ENCODE data around the gene ENTPD5. TPM values are rescaled to one million over a fixed set of nuclear protein-coding genes. Genes with fewer than 3 reads are reported as not detected.
"Not testable (repeated sequence)": the region's sequence is repeated elsewhere in the genome, so short reads cannot be mapped to it uniquely, and the experiment has no call there.

ENTPD5 gene
- total RNA-seq, 2 experiments from 2014 or later = 10.5 to 11.1 TPM

DNA sequence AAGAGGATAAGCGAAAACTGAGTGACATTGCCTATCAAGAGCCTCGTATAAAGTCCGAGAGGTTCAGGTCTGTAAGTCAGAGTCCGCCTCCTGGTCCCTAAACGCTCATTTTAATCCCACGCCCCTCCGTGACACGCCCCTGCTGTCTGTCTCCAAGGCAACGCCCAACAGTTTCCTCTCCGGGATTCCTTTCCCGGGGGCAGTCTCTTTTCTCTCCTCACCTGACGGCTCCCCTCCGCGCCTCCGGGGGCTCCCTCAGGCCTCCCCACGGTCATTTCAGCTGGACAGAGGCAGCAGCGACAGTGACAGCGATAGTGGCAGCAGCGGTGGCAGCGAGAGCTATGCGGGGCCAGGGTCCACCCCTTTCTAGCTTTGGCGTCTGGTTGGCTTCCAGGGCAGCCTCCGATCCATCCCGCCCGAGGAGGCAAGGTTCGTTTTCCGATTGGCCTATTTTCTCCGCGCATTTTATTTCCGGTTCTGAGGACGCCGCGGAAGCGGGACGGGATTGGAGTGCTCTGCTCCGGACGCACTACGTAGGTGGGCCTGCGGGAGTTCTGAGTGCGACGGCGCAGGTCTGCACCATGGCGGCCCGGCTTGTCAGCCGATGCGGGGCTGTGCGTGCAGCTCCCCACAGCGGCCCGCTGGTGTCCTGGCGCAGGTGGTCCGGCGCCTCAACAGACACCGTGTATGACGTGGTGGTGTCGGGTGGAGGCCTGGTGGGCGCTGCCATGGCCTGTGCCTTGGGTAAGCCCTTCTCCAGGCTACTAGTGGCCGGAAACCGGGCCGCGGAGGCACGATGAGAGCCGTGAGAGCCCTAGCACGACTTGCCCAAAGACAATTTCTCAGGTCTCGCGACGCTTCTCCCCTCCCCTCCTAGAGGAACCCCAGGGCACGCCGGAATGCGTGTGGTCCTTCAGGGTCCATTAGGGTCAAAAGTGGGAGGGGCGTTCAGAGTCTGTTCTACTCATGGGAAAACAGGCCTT lies 69.0 kb downstream of the ENTPD5 start, which contains the start of the genes COQ6 and FAM161B:
COQ6 (plus strand) TSS at position 551 of the 983 bp plus-strand sequence; CDS start at position 582, 31 bp downstream.
FAM161B (minus strand) TSS at position 343 of the 983 bp plus-strand sequence; CDS start at position 275, 68 bp downstream.
- Mint-ChIP-seq H3K27ac (peak within 1 kb of the TSS; percentile 85), H3K9me3 (no peaks in the 10 kb centered on the region), H3K4me1 (peaks cover 32% of the 10 kb centered on the region), H3K4me3 (peak within 1 kb of the TSS; percentile 98), H3K27me3 (no peaks in the 10 kb centered on the region), H3K36me3 (ENCODE audit: low read depth) (peaks cover 12% of the 10 kb centered on the region)
- DNase-seq = peak; percentile 93
- ChIA-PET POLR2A (interaction anchor here (0.7 to 1.3 kb wide), 8 partner anchors 11 to 460 kb away, joined by 3 to 5 read pairs (median 4); partner anchors contain the start of genes ALDH6A1, LIN52, RIOX1 and ZNF410), CTCF (interaction anchor here (0.9 to 1.1 kb wide), 5 partner anchors 8 to 227 kb away, joined by 3 to 6 read pairs (median 3); partner anchors contain the start of gene ZNF410)

GRCh38 chr14:73945159-73945670 lies 73.9 kb downstream of the ENTPD5 start:
- CTCF ChIA-PET = no interaction called here
- H3K9me3 Mint-ChIP-seq = no peaks in the 10 kb centered on the region

GRCh38 chr14:73944432-73945158 lies 74.5 kb downstream of the ENTPD5 start:
- no peaks in the 10 kb centered on the region for H3K27me3 Mint-ChIP-seq
- no peaks in the 10 kb centered on the region for H3K36me3 Mint-ChIP-seq (ENCODE audit: low read depth)
- no peaks in the 10 kb centered on the region for H3K9me3 Mint-ChIP-seq
- H3K4me1 Mint-ChIP-seq = peaks cover 25% of the 10 kb centered on the region
- H3K27ac Mint-ChIP-seq = no peak overlapping the region
- POLR2A ChIA-PET = no interaction called here
- DNase-seq = no peak
- CTCF ChIA-PET = no interaction called here
- H3K4me3 Mint-ChIP-seq = no peak overlapping the region

More at GRCh38 chr14:73945159-73945670, 73.9 kb downstream of the ENTPD5 start:
- Mint-ChIP-seq H3K27ac (no peak overlapping the region), H3K36me3 (ENCODE audit: low read depth) (peaks cover 3% of the 10 kb centered on the region), H3K27me3 (no peaks in the 10 kb centered on the region), H3K4me3 (no peak overlapping the region), H3K4me1 (peaks cover 31% of the 10 kb centered on the region)
- no peak for DNase-seq
- POLR2A ChIA-PET = no interaction called here

DNA sequence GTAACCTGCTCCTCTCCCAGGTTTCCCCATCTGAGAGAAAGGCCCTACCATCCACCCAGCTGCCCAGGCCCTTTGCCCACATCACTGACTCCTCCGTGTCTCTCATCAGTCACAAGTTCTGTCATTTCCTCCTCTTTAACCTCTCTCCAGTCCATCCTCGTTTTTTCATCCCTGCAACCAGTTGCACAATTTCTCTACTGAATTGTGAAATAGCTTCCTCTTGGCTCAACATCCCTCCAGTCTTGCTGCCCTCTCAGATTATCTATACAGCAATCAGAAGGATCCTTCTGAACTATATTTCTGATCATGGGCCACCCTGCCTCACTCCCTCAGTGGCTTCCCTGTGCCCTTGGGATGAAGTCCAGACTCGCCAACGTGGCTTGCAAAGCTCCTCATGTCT lies 76.0 kb downstream of the ENTPD5 start:
- peak overlapping the region; percentile 21 for H3K27ac Mint-ChIP-seq
- no peaks in the 10 kb centered on the region for H3K36me3 Mint-ChIP-seq (ENCODE audit: low read depth)
- peaks cover 21% of the 10 kb centered on the region for H3K4me1 Mint-ChIP-seq
- ChIA-PET POLR2A (no interaction called here), CTCF (interaction anchor here (1.3 kb wide), 1 partner anchor 8 kb away, joined by 3 read pairs; no protein-coding TSS in a partner anchor)
- H3K9me3 Mint-ChIP-seq = no peaks in the 10 kb centered on the region
- no peaks in the 10 kb centered on the region for H3K27me3 Mint-ChIP-seq
- no peak for DNase-seq
- no peak overlapping the region for H3K4me3 Mint-ChIP-seq

GRCh38 chr14:73942180-73942579 lies 76.9 kb downstream of the ENTPD5 start:
- Mint-ChIP-seq H3K4me1 (peaks cover 19% of the 10 kb centered on the region), H3K36me3 (ENCODE audit: low read depth) (peaks cover 3% of the 10 kb centered on the region), H3K27ac (no peak overlapping the region), H3K27me3 (no peaks in the 10 kb centered on the region), H3K4me3 (no peak overlapping the region), H3K9me3 (no peaks in the 10 kb centered on the region)
- no peak for DNase-seq
- POLR2A ChIA-PET = no interaction called here
- CTCF ChIA-PET = interaction anchor here (1.3 kb wide), 1 partner anchor 9 kb away, joined by 3 read pairs; no protein-coding TSS in a partner anchor

GRCh38 chr14:73937012-73937411 lies 82.1 kb downstream of the ENTPD5 start:
- Mint-ChIP-seq H3K27me3 (no peaks in the 10 kb centered on the region), H3K9me3 (no peaks in the 10 kb centered on the region), H3K27ac (no peak overlapping the region), H3K4me1 (peaks cover 2% of the 10 kb centered on the region), H3K36me3 (ENCODE audit: low read depth) (peaks cover 28% of the 10 kb centered on the region), H3K4me3 (no peak overlapping the region)
- ChIA-PET CTCF (no interaction called here), POLR2A (no interaction called here)
- DNase-seq = no peak

GRCh38 chr14:73936548-73936947 lies 82.5 kb downstream of the ENTPD5 start:
- H3K27me3 Mint-ChIP-seq = no peaks in the 10 kb centered on the region
- H3K9me3 Mint-ChIP-seq = no peaks in the 10 kb centered on the region
- DNase-seq = no peak
- POLR2A ChIA-PET = no interaction called here
- H3K4me1 Mint-ChIP-seq = no peaks in the 10 kb centered on the region
- CTCF ChIA-PET = interaction anchor here (0.9 to 1.2 kb wide), 2 partner anchors 10 to 17 kb away, joined by 4 read pairs; no protein-coding TSS in a partner anchor
- H3K4me3 Mint-ChIP-seq = no peak overlapping the region
- no peak overlapping the region for H3K27ac Mint-ChIP-seq
- H3K36me3 Mint-ChIP-seq (ENCODE audit: low read depth) = peaks cover 33% of the 10 kb centered on the region

GRCh38 chr14:73935666-73936065 lies 83.4 kb downstream of the ENTPD5 start:
- H3K9me3 Mint-ChIP-seq = no peaks in the 10 kb centered on the region

DNA sequence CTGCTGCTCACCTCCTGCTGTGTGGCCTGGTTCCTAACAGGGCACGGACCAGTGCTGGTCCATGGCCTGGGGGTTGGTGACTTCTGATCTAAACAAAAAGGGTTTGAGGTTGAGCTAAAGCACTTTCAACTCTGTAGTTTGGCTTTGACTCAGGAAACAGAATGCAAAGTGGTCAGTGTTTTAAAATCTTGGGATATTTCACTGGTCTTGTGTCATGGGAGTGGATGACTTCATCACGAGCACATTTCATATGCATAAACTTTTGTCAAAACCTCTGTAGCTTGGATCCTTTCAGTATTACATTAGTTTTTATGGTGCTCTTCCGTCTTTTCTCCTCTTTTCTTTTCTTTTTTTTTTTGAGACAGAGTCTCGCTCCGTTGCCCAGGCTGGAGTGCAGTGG lies 94.8 kb downstream of the ENTPD5 start:
- Mint-ChIP-seq H3K36me3 (ENCODE audit: low read depth) (peaks cover 77% of the 10 kb centered on the region), H3K9me3 (no peaks in the 10 kb centered on the region), H3K4me3 (no peak overlapping the region), H3K27me3 (no peaks in the 10 kb centered on the region), H3K4me1 (no peaks in the 10 kb centered on the region), H3K27ac (no peak overlapping the region)
- no peak for DNase-seq
- POLR2A ChIA-PET = no interaction called here
- CTCF ChIA-PET = interaction anchor here (1.1 kb wide), 1 partner anchor 115 kb away, joined by 4 read pairs; no protein-coding TSS in a partner anchor

More at GRCh38 chr14:73935666-73936065, 83.4 kb downstream of the ENTPD5 start:
- Mint-ChIP-seq H3K4me3 (no peak overlapping the region), H3K27me3 (no peaks in the 10 kb centered on the region), H3K4me1 (no peaks in the 10 kb centered on the region), H3K27ac (no peak overlapping the region), H3K36me3 (ENCODE audit: low read depth) (peaks cover 40% of the 10 kb centered on the region)
- POLR2A ChIA-PET = no interaction called here
- CTCF ChIA-PET = interaction anchor here (0.7 to 1.2 kb wide), 7 partner anchors 14 to 207 kb away, joined by 3 to 5 read pairs (median 3); partner anchors contain the start of genes COQ6 and FAM161B
- no peak for DNase-seq

DNA sequence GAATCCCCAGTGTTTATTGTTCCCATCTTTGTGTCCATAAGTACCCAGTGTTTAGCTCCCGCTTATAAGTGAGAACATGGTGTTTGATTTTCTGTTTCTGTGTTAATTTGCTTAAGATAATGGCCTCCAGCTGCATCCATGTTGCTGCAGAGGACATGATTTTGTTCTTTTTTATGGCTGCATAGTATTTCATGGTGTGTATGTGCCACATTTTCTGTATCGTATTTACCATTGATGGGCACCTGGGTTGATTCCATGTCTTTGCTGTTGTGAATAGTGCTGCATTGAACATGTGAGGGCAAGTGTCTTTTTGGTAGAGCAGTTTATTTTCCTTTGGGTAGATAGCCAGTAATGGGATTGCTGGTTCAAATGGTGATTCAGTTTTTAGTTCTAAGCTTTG lies 99.6 kb downstream of the ENTPD5 start:
- H3K9me3 Mint-ChIP-seq, H3K4me1 Mint-ChIP-seq, DNase-seq, H3K27me3 Mint-ChIP-seq, H3K4me3 Mint-ChIP-seq, H3K27ac Mint-ChIP-seq, POLR2A ChIA-PET: not testable (repeated sequence)
- CTCF ChIA-PET = interaction anchor here (0.7 to 0.9 kb wide), 2 partner anchors 17 to 130 kb away, joined by 4 read pairs; no protein-coding TSS in a partner anchor
- peaks cover 65% of the 10 kb centered on the region for H3K36me3 Mint-ChIP-seq (ENCODE audit: low read depth)

DNA sequence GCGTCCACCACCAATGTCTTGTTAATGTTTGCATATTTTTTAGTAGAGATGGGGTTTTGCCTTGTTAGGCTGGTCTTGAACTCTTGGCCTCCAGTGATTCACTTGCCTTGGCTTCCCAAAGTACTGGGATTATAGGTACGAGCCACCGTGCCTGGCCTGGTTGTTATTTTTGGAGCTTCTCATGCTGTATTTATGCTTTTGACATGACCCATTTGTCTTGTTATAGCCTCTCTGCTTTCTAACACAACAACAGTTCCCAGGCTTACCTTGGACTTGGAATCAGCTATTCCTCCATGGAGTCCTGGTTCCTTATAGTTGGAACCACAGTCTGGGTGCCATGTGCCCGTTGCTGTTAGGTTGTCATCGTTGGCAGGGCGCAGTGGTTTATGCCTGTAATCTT lies 102.8 kb downstream of the ENTPD5 start:
- CTCF ChIA-PET = no interaction called here
- Mint-ChIP-seq H3K9me3 (no peaks in the 10 kb centered on the region), H3K36me3 (ENCODE audit: low read depth) (peaks cover 63% of the 10 kb centered on the region), H3K4me1 (peaks cover 2% of the 10 kb centered on the region), H3K27ac (no peak overlapping the region), H3K27me3 (no peaks in the 10 kb centered on the region), H3K4me3 (no peak overlapping the region)
- POLR2A ChIA-PET = interaction anchor here (0.8 kb wide), 1 partner anchor 18 kb away, joined by 3 read pairs; no protein-coding TSS in a partner anchor
- DNase-seq = no peak

GRCh38 chr14:73913256-73913655 lies 105.8 kb downstream of the ENTPD5 start:
- peaks cover 69% of the 10 kb centered on the region for H3K36me3 Mint-ChIP-seq (ENCODE audit: low read depth)
- ChIA-PET POLR2A (no interaction called here), CTCF (interaction anchor here (0.5 kb wide), 1 partner anchor 104 kb away, joined by 3 read pairs; no protein-coding TSS in a partner anchor)
- H3K9me3 Mint-ChIP-seq = no peaks in the 10 kb centered on the region
- no peak overlapping the region for H3K27ac Mint-ChIP-seq
- H3K27me3 Mint-ChIP-seq = no peaks in the 10 kb centered on the region
- peaks cover 6% of the 10 kb centered on the region for H3K4me1 Mint-ChIP-seq
- no peak for DNase-seq
- no peak overlapping the region for H3K4me3 Mint-ChIP-seq
